Gastroesophageal sphincter (tissue), 4 donors: ENCODE measurements around the gene SPRY2. TPM values are rescaled to one million over a fixed set of nuclear protein-coding genes. Genes with fewer than 3 reads are reported as not detected.
A peak's percentile ranks its signal among the peaks of the same experiment; 100 is the strongest.

Experiments
- ATAC-seq: fragments of 150-250 bp; one replicate; pipeline ENCODE4 v1.9.1; 2016; ENCODE audit warnings: mild to moderate bottlenecking, moderate library complexity
- H3K27ac ChIP-seq, 4 donors: fragments of 200-600 bp; sonication (generic) in 3 of 4; 1 replicate in 3 of 4; 2 replicates in 1 of 4; pipeline ENCODE4 v1.5.1; 2016 to 2019
- H3K27me3 ChIP-seq: fragments of 200-600 bp; sonication (generic); one replicate; pipeline ENCODE4 v1.5.1; 2019
- H3K36me3 ChIP-seq, 2 donors: fragments of 200-600 bp; sonication (generic); one replicate each; pipeline ENCODE4 v1.5.1; 2019; ENCODE audit warnings: control low read depth in 1 of 2
- H3K4me1 ChIP-seq, 3 donors: fragments of 200-600 bp; sonication (generic); 1 replicate in 2 of 3; 2 replicates in 1 of 3; pipeline ENCODE4 v1.5.1; 2016 to 2019; ENCODE audit warnings: control low read depth in 2 of 3
- H3K4me3 ChIP-seq, 2 donors: fragments of 200-600 bp; sonication (generic); one replicate each; pipeline ENCODE4 v1.5.1; 2019; ENCODE audit warnings: mild to moderate bottlenecking in 1 of 2, moderate library complexity in 1 of 2
- H3K9me3 ChIP-seq, 3 donors: fragments of 200-600 bp; sonication (generic); one replicate each; pipeline ENCODE4 v1.5.1; 2017 to 2019; ENCODE audit warnings: control low read depth in 2 of 3
- CTCF ChIP-seq, 4 experiments: fragments of 200-600 bp in 2 of 4; fragments of 450-650 bp in 2 of 4; sonication (generic) in 1 of 4; IDR thresholded peaks; one replicate each; pipeline ENCODE4 v1.5.1; 2017 to 2019; ENCODE audit warnings: antibody characterized with exemption in 4 of 4, mild to moderate bottlenecking in 2 of 4, moderate library complexity in 2 of 4
- EP300 ChIP-seq: sonication (generic); formaldehyde crosslinking; IDR thresholded peaks from one replicate; pipeline ENCODE4 v1.6.1; 2017; ENCODE audit warnings: antibody characterized with exemption, mild to moderate bottlenecking
- POLR2A ChIP-seq, 2 donors: fragments of 450-650 bp; IDR thresholded peaks; one replicate each; pipeline ENCODE4 v1.6.1; 2017; ENCODE audit warnings: antibody characterized with exemption in 2 of 2, mild to moderate bottlenecking in 2 of 2, moderate library complexity in 1 of 2
- POLR2AphosphoS5 ChIP-seq: sonication (generic); formaldehyde crosslinking; IDR thresholded peaks from one replicate; pipeline ENCODE4 v1.6.1; 2017; ENCODE audit warnings: antibody characterized with exemption
- WGBS, 2 donors: methylation state at CpG; one replicate each; pipeline ENCODE4 v1.1.5; 2018; ENCODE audit warnings: low coverage in 1 of 2; 5-methylcytosine and 5-hydroxymethylcytosine counted together
- total RNA-seq, 4 donors: library from RNA; depleted of rRNA; stranded (reverse); fragments of >200 nt; gene quantifications; one replicate each; pipeline ENCODE4 v1.1.0, GENCODE V29; 2016

SPRY2 gene
- total RNA-seq = 10 to 100 TPM; 32.5 to 49.1 (median 47.9) TPM

GRCh38 chr13:80341101-80341755, at the start of gene SPRY2:
TSS of gene SPRY2 (minus strand) at chr13:80341126. CDS start at chr13:80337705, 3,421 bp downstream.
- peak; percentile 91 for ATAC-seq
- H3K27me3 ChIP-seq = no peaks in the 10 kb centered on the region
- peak within 1 kb of the TSS; percentile 91 to 94 (median 92) for H3K27ac ChIP-seq
- peak within 1 kb of the TSS; percentile 86 to 93 for H3K4me3 ChIP-seq
- TF ChIP-seq POLR2AphosphoS5 (peak; percentile 91), CTCF (IDR thresholded peaks at IDR 0.05) (peak in 3 of 4 experiments; percentile 34 to 52 (median 43)), EP300 (no peak), POLR2A (IDR thresholded peaks at IDR 0.05) (peak; percentile 86 to 92)
- WGBS, 2 donors = 0% methylated on average over 1 of the region's 54 CpGs
- no peaks in the 10 kb centered on the region for H3K9me3 ChIP-seq
- H3K4me1 ChIP-seq = peaks cover 0 to 43% (median 0%) of the 10 kb centered on the region in 3 donors
- H3K36me3 ChIP-seq = peaks cover 0 to 13% of the 10 kb centered on the region in 2 donors

GRCh38 chr13:80390338-80390737, 49.4 kb upstream of the SPRY2 start:
- Histone ChIP-seq H3K36me3 (no peaks in the 10 kb centered on the region), H3K27me3 (no peaks in the 10 kb centered on the region), H3K9me3 (peaks cover 0 to 17% (median 0%) of the 10 kb centered on the region in 3 donors), H3K27ac (no peak overlapping the region), H3K4me3 (no peak overlapping the region), H3K4me1 (no peaks in the 10 kb centered on the region)
- no peak for ATAC-seq
- TF ChIP-seq CTCF (IDR thresholded peaks at IDR 0.05) (no peak), POLR2A (IDR thresholded peaks at IDR 0.05) (no peak), EP300 (no peak), POLR2AphosphoS5 (no peak)
- WGBS, 2 donors = 100% methylated on average over 1 of the region's 1 CpG

- no peaks in the 10 kb centered on the region for H3K36me3 ChIP-seq
- no peak overlapping the region for H3K4me3 ChIP-seq
- no peak overlapping the region for H3K27ac ChIP-seq
- TF ChIP-seq POLR2AphosphoS5 (no peak), EP300 (no peak), CTCF (IDR thresholded peaks at IDR 0.05) (no peak), POLR2A (IDR thresholded peaks at IDR 0.05) (no peak)
- ATAC-seq = peak; percentile 43
- no peaks in the 10 kb centered on the region for H3K27me3 ChIP-seq
- 100% methylated on average over 1 of the region's 1 CpG; no CpG with 5 or more reads in 1 of the 2 donors for WGBS, 2 donors
- peaks cover 0 to 15% (median 0%) of the 10 kb centered on the region in 3 donors for H3K9me3 ChIP-seq
- H3K4me1 ChIP-seq = no peaks in the 10 kb centered on the region
Measured at GRCh38 chr13:80389073-80390038, 48.4 kb upstream of the SPRY2 start.

GRCh38 chr13:80388506-80388905, 47.6 kb upstream of the SPRY2 start:
- peaks cover 0 to 8% (median 0%) of the 10 kb centered on the region in 3 donors for H3K9me3 ChIP-seq
- no peaks in the 10 kb centered on the region for H3K4me1 ChIP-seq
- H3K27me3 ChIP-seq = no peaks in the 10 kb centered on the region
- H3K36me3 ChIP-seq = no peaks in the 10 kb centered on the region
- no peak overlapping the region for H3K27ac ChIP-seq
- TF ChIP-seq POLR2A (IDR thresholded peaks at IDR 0.05) (no peak), CTCF (IDR thresholded peaks at IDR 0.05) (no peak), POLR2AphosphoS5 (no peak), EP300 (no peak)
- H3K4me3 ChIP-seq = no peak overlapping the region
- WGBS, 2 donors = 75 to 83% methylated on average over 4 to 7 of the region's 7 CpGs
- no peak for ATAC-seq
